GM18873 (cell line): ENCODE measurements around the gene HTRA2.
"Not testable (repeated sequence)": the region's sequence is repeated elsewhere in the genome, so short reads cannot be mapped to it uniquely, and the experiment has no call there.

Experiments
- ATAC-seq: cut with Tn5 transposase; IDR thresholded peaks from one replicate; pipeline ENCODE4 v1.9.1; 2021; ENCODE audit warnings: mild to moderate bottlenecking, moderate library complexity, moderate number of reproducible peaks; ENCODE audit not compliant: unreplicated experiment, low FRiP score

Gene HTRA2

DNA sequence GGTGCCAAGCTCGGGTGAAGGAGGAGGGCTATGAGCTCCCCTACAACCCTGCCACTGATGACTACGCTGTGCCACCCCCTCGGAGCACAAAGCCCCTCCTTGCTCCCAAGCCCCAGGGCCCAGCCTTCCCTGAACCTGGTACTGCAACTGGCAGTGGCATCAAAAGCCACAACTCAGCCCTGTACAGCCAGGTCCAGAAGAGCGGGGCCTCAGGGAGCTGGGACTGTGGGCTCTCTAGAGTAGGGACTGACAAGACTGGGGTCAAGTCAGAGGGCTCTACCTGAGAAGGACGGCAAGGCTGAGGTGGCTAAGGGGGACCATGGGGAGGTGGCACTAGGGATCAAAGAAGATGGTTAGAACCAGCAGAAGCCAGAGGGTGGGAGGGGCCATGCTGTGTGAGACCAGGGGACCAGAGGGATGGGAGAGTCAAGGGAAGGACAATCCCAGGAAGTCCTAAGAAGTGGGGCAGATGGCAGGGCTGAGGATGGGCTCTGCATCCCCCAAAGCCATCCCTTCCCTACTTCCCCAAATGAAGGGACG is 27.2 kb downstream of the HTRA2 start:
- no peak for ATAC-seq

DNA sequence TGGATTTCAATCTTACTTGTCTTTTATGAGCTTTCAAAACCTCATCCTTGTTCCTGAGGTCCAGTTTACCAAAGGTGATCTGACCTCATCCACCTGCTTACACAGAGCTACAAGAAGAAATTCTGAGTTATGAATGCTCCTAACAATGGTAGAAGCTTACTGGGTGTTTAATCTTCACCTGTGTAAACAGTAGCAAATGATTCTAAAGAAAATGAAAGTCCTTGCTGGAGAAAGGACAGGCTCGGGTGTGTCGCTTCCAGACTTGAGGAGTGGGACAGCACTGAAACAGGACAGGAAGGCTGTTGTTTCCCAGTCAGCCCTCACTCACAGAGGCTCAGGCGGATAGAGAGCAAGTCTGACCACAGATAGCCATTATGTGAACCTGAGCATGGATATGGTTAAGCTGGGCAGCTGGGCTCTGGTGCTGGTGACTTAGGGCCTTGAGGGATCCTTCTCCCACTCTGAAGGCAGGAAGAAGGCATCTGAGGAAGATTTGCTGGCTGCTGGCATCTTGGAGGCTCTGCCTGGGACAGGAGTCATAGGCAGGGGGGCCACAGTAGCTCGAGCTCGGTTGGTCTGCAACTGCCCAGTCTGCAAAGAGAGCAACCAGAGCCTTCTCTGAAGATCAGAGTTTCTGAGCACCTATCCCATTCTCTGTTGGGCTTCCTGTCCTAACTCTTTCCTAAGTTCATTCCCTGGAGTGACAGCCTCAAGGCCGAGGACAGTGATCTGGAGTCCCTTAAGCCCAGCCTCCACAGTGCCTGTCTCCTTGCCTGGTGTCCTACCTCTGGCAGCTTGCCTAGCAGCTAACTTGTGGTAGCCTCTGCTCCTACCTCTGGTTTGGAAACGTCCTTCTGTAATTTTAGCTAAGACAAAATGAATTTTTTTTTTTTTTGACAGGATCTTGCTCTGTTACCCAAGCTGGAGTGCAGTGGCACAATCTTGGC is 28.8 kb downstream of the HTRA2 start:
- no peak for ATAC-seq

DNA sequence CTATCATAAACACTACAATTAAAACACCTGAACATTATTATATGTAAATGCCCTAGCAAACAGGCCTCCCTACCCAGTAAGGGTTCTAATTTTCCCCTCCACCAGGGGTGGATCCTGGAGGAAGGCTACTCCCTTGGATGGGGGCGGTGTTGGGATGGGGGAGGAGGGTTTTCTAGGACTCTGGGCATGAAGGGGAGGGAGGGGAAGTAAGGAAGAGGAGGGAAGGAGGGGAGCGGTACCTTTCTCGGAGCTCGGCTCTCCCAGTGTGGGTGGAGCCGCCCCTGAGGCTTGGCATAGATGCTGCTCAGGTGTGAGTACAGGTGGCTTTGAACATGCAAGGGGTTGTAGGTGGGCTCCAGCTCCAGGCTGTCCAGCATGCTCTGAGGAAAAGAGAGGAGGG is 30.2 kb downstream of the HTRA2 start:
- ATAC-seq: no peak

DNA sequence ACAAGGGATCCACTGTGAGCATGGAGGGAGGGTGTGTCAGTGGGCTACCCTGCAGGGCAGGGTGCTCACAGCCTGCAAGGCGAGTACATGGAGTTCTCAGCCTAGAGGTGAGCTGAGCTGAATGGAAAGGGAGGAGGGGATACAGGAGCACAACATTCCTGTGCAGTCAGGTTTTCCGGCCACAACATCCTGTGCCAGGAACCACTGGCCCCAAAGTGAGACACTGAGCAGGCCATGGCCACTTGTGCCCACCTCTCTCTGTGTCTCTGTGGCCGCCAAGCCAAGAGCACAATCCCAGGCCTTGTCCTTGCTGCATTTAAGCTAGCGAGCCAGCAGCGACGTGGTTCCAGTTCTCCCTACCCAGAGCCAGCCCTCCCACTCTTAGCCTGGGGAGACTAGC is 30.9 kb downstream of the HTRA2 start:
- ATAC-seq: no peak

DNA sequence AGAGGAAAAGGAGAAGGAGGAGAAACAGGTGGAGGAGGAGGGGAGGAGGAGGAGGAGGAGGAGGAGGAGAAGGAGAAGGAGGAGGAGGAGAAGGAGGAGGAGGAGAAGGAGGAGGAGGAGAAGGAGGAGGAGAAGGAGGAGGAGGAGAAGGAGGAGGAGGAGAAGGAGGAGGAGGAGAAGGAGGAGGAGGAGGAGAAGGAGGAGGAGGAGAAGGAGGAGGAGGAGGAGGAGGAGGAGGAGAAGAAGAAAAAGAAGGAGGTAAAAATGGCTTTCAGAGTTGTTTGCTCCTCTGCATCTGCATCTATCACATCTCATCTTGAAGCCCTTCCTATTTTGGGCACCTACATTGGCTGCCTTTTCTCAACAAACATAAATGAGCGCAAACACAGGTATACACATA is 31.3 kb downstream of the HTRA2 start:
- ATAC-seq: not testable (repeated sequence)

DNA sequence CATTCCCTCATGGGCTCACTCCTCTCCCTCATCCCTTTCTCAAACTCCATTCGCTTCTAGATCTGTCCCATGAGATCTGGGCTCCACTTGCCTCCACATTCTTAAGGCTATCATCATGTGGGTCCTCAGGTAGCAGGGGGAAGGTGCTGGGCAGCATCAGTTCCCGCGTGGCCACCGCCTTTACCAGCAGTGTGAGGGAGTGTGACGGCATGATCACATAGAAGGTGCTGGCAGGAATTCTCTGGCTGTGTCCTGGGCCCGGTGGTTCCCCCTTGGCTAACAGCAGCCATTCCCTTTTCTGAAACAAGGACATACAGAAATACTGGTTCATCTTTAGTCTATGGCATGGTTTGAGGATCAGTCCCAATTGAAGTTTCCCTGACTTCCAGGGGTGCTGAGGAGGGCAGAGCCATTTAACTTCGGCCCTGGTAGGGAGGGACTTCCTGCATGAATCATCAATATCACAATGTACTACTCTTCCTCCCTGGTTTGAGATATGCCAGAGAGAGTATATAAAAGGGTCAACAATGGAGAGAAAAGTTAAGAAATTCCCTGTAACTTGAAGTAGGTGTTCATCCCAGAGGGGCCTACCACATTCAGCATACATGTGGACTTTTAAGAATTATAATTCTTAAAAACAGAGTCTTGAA is 32.5 kb downstream of the HTRA2 start:
- no peak for ATAC-seq

DNA sequence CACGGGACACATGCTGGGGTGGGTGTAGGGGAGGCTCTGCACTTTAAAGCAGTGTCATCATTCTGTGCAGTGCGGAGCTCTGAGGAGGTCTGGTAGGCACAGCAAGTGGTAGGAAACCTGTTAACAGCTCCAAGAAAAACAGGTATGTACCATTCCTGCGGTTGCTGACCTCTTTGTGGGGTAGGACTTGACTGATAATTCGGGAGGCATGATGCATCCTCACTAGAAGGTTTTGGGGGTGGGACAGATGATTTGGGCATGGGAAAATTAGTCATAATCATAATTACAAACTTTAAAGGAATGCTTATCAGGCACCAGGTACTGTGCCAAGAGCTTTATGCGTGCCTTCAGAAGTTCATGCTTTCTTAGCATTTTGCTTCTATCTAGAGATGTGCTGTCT is 34.5 kb downstream of the HTRA2 start:
- no peak for ATAC-seq

DNA sequence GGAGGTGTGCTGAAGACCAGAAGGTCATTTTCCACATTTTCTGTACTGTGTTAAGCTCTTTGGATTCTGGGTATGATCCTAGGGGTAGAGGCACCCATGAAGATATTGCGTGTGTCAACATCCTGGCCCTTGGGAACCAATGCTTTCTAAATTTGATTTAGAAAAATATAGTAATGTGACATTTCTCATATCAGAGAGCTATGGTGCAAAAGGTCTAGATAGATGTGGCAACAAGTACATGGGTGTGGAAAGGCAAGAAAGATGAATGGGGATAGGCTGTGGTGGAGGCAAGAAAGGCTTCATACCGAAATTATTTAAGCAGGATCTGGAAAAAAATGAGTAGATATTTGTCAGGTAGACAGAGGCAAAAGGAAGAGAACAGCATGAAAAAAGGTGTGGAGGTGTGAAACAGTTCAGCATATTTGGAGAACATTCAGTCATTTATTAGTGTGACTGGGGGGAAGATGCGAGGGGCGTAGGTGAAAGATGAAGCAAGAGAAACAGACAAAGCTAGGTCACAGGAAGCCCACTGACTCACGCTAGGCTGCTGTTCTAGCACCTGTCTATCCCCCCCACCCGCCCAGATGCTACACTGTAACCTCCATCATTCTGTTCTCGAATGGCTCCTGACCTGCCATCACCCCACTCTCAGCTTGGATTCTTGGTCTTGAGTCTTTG is 36.5 kb downstream of the HTRA2 start:
- ATAC-seq: no peak

DNA sequence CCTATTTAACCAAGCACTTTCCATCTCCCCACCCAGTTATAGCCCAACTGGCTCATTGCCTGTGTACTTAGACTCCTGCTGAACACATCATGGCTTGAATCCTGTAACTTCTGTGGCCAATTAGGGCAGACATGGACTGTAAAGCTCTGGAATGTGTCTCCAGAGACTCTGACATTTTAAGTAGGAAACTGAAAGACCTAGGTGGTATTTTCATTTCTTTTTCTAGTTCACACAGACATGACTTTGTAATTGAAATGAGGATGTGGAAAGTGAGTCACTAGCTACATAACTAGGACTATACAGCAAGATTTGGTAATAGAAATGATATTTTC is 37.0 kb downstream of the HTRA2 start:
- ATAC-seq: no peak

DNA sequence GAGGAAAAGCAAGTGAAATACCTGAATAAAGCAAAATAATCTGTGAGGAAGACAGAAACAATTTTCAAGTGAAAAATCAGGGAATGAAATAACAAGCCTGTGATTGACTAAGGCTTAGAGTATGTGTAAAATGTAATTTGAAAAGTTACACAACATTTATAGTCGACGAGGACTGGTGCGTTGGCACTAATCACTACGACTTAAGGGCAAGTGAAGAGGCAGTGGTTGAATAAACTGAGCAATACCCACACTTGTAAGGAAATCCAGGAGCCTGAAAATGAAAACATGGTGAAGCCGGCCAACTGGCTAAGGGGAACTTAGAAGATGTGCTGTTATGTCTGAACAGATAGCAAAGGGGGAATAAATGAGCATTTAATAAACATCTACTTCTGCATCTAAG is 38.1 kb downstream of the HTRA2 start:
- ATAC-seq: no peak

DNA sequence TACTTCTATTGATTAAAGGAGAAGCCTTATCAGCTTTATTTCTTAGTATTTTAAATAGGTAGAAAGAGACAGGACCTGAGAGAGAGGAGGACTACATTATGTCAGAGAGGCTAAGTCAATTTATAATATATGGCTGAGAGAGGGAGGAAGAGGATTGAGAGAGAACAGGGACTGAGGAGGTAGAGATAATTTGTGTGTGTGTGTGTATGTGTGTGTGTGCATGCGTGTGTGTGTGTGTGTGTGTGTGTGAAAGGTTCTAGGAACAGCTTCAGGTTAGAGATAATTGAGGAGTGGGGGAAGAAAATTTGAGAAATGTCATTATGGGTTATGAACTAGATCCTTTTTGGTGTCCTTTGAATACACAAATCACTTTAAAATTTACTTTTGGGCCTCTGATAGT is 40.0 kb downstream of the HTRA2 start:
- ATAC-seq: no peak

DNA sequence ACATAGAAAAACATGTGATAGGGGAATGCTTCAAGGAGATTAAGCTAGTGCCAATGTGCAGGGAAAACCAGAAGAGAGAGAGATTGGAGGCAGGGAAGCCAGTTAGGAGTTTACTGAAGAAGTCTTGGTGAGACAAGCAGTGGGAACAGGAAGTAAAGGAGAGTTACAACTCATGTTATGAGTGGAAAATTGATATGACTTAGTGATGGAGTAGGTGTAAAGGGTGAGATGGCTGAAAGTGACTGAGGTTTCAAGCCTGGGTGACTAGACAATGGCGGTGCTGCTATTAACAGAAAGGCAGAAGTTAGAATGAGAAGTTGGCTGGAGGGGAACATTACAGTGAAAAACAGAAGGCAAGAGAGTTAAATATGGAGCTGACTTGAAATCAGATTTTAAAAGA is 41.3 kb downstream of the HTRA2 start:
- peak; percentile 67 for ATAC-seq

DNA sequence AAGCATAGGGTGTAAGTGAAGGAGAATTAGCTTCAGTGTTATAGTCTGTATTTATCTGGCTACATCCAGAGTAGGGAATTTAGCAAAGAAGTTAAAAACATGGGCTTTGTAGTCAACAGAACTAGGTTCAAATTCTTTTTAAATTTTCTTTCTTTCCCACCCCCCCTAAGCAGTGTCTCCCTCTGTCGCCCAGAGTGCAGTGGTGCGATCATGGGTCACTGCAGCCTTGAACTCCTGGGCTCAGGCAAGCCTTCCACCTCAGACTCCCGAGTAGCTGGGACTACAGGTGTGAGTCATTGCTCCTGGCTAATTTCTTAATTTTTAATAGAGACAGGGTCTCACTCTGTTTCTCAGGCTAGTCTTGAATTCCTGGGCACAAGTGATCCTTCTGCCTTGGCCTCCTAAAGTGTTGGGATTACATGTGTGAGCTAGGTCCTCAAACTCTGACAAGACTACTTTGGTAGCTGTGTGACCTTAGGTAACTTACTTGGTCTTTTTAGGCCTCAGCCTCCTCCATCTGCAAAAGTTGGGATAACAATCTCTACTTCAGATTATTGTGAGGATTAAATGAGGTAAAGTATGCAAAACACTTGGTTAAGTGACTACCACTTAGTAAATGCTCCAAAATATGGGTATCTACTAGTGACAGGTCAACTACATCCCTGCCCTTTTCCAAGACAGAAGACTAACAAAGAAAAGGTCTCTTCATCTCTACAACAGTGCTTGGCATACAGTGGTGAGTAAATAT is 42.6 kb downstream of the HTRA2 start:
- no peak for ATAC-seq

DNA sequence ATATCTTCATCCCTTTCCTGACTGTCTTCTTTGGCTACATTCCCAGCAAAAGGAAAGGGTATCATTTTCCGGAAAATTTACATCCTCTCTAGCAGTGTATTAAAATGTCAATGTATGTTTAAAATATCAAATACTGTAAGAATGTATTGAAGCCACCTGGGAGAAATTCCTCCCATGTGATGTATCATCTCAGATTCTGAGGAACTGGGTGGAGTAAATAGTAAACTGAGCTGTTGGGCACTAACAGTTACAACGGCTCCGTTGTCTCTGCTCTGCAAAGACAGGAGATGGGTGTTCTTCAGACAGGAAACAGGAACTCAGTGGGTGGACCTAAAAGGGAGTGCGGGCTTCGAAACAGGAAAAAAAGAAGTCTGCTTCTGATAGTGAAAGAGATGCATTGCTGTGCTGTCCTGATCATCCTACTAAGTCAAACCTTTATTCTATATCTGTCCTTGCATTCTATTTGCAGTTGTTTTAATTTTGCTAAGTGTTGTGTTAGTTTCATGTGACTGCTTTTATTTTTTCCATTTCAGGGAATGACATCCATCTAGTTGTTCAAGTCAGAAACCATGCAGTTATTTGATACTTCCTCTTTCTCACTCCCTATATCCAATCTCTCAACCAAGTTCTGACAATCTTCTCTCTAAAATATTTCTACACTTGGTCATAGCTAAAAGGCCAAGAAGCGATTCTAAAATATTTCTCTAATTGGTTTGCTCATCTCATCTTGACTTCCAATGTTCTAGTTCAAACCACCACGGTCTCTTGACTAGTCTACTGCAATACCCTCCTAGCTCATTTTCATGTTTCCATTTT is 44.2 kb downstream of the HTRA2 start:
- no peak for ATAC-seq

DNA sequence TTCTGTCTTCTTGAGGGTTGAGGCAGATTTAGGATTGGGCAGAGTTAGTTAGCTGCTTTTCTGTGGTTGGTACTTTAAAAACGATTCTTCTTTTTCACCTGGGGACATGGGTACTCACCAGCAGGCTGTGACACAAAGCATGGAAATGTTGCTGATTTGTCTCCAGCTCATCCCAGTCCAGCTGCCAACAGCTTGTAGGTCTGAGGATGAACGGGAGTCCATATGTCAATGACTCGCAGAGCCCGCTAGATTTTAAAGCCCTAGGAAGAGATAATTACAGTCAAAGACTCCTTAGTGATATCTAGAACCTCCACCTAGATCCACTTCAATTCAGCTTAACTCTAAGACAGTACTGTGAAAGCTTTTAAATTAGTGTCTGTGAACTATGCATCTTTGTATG is 45.6 kb downstream of the HTRA2 start:
- no peak for ATAC-seq

DNA sequence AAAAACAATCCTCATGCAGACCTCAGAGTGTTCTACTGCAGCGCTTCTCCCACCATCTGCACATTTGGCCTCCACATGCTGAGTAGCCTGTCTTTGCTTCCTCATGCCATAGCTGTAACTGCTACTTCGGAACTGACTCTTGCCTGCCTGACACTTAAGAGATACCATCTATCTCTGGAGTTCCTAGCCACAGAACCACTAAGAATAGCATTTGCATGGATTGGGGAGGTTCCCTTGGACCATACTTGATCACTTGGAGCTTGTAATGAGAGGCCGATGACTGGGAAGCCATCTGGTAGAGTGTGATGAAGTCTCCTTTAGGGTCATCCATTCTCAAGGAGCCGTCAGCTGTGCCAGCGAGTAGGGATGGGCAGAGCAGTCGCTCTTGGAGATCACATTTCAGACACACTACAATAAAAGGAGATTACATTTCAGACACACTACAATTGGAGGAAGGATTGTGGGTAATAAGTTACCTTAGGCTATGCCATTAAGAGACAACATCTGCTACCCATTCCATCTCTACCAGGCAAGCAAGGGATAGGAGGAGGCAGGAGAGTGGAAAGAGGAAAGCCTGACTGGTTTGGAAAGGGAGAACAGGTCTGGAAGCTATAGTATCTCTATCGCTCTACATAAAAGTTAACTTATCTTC is 46.6 kb downstream of the HTRA2 start:
- no peak for ATAC-seq

DNA sequence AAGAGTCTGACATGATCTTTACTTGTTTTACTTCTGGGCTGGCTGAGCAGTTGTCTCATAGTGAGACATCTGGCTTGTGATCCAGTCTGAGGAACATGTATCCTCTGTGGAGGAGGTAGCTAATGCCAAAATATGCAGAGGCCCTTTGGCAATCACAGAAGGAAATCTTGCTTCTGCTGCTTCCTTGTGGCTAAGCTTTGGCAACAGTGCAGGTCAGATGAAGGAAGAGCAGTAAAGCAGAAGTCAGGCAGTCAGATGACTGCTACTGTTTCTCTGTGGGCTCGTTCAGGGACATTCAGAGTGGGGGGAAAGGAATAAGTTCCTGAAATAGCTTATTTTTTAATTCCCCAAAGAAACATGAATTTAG is 47.1 kb downstream of the HTRA2 start:
- ATAC-seq: no peak

DNA sequence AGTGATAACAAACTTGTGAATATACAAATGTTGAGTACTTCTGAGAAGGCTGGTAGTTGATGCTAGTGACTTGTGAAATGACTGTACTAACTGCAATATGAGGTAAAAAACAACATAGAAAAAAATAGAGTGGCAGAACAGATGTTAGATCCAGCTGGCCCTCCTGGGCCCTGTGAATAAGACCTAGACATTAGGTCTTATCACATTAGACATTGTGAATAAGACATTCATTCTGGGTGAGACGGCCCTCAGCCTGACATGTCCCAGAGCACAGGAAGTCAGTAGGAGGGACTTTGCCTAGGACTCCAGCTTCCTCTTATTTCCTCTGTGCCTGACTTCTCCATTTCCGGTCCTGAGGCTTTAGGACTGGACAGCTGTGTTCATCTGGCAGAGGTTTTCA is 47.7 kb downstream of the HTRA2 start:
- peak; percentile 49 for ATAC-seq

DNA sequence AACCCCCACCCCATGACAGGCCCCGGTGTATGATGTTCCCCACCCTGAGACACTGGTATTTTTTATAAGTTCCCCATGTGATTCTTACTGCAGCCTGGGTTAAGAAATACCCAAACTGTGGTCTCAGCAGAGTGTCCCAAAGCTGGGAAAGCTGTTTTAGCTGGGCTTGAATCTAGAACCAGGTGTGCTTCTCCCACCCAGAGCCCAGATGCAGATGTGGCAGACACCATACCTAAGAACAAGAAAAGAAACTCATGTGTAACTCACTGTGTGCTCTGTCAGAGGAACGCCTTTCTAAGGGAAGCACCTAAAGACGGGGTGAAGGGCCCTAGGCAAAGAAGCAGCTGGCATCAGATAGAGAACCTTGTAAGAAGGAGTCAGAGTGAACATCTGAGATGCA is 48.7 kb downstream of the HTRA2 start:
- no peak for ATAC-seq
